Pancreas (tissue), 10 donors: Measurements from ENCODE around the gene ZFP36L2. TPM values are rescaled to one million over a fixed set of nuclear protein-coding genes. Genes with fewer than 3 reads are reported as not detected.

ENCODE experiments used
- ATAC-seq, 4 donors: fragments of 200-7000 bp; cut with Tn5 transposase; one replicate each; pipeline versions ENCODE4 v1.8.0 to v1.9.1; 2020; ENCODE audit warnings: mild to moderate bottlenecking in 4 of 4, moderate library complexity in 4 of 4
- DNase-seq, 6 donors: peaks; one replicate each; pipeline ENCODE4 v3.0.0-alpha.2; 2020
- FAIRE-seq: peaks from 2 replicates; lab custom pipeline; 2012; peaks lifted over from hg19 to GRCh38; lab: Jason Lieb, UNC
- H3K27ac ChIP-seq, 4 donors: fragments of 200-600 bp; sonication (generic); 1 replicate in 3 of 4; 2 replicates in 1 of 4; pipeline versions ENCODE4 v1.5.0 to v1.8.0; 2020
- H3K27me3 ChIP-seq, 4 donors: fragments of 200-600 bp; one replicate each; pipeline ENCODE4 v1.8.0; 2021
- H3K36me3 ChIP-seq, 3 donors: fragments of 200-600 bp; sonication (generic) in 1 of 3; one replicate each; pipeline versions ENCODE4 v1.5.0 to v1.8.0; 2020 to 2021
- H3K4me1 ChIP-seq, 3 donors: fragments of 200-600 bp; one replicate each; pipeline ENCODE4 v1.8.0; 2021
- H3K4me3 ChIP-seq, 4 donors: fragments of 200-600 bp; sonication (generic) in 2 of 4; one replicate each; pipeline versions ENCODE4 v1.5.0 to v1.8.0; 2020 to 2021
- H3K9me3 ChIP-seq, 4 donors: fragments of 200-600 bp; one replicate each; pipeline ENCODE4 v1.8.0; 2021
- WGBS, 2 donors: extraction: QIAGEN DNeasy Blood & Tissue Kit; methylation state at CpG; one replicate each; pipeline ENCODE4 v1.1.7; 2013; 5-methylcytosine and 5-hydroxymethylcytosine counted together
- intact Hi-C, 3 donors: fragments of 100-400 bp; cut with DNase I; formaldehyde crosslinking; loops; one replicate each; pipeline versions ENCODE4 v1.11.1 to v1.14.2; 2022
- polyA plus RNA-seq, 2 donors: library from polyadenylated mRNA; stranded (reverse); fragments of 200-250 nt; gene quantifications; one replicate each; pipeline ENCODE4 v1.2.3, GENCODE V29; 2013
- total RNA-seq, 6 donors: library from RNA; stranded (reverse); fragmentation: NEBNext Ultra II Directional in 4 of 6; extraction: Animal tissue kit (Norgen Biotek cat#: 25700) in 4 of 6; gene quantifications; one replicate each; pipeline versions ENCODE4 v1.2.1 to v1.2.4, GENCODE V29; 2021 to 2023
- TF ChIP-seq, protein P1 (sequence below), 4 donors: fragments of 200-600 bp; sonication (generic) in 3 of 4; IDR thresholded peaks; one replicate each; pipeline versions ENCODE4 v1.5.0 to v1.8.0; 2021; ENCODE audit warnings: antibody characterized with exemption in 4 of 4
- donor health status: healthy with polysubstance abuse.
- donor health status: DM: no; HTN: no; CAD: no; lungs with moderate emphysema.
- donor health status: DM: no; HTN: no; CAD: no.
- donor health status: control.
- donor health status: control.
- donor health status: Bipolar disorder and iron deficiency.
- donor health status: DM: yes; HTN: yes; CAD: no.
- donor health status: DM: no; HTN: no; CAD: no.
- donor health status: DM: no; HTN: no; CAD: no.
- donor health status: DM: yes; HTN: yes; CAD: no.

Gene ZFP36L2
- total and polyA plus RNA-seq, 8 donors, result 36.8 to 117 (median 54.6) TPM

GRCh38 chr2:43184339-43184895, 42.0 kb downstream of the ZFP36L2 start:
- H3K9me3 ChIP-seq, result no peaks in the 10 kb centered on the region
- H3K27ac ChIP-seq, result no peak overlapping the region
- ATAC-seq, result peak in 1 of 4 donors; percentile 15
- TF ChIP-seq, protein P1, sequence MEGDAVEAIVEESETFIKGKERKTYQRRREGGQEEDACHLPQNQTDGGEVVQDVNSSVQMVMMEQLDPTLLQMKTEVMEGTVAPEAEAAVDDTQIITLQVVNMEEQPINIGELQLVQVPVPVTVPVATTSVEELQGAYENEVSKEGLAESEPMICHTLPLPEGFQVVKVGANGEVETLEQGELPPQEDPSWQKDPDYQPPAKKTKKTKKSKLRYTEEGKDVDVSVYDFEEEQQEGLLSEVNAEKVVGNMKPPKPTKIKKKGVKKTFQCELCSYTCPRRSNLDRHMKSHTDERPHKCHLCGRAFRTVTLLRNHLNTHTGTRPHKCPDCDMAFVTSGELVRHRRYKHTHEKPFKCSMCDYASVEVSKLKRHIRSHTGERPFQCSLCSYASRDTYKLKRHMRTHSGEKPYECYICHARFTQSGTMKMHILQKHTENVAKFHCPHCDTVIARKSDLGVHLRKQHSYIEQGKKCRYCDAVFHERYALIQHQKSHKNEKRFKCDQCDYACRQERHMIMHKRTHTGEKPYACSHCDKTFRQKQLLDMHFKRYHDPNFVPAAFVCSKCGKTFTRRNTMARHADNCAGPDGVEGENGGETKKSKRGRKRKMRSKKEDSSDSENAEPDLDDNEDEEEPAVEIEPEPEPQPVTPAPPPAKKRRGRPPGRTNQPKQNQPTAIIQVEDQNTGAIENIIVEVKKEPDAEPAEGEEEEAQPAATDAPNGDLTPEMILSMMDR (IDR thresholded peaks at IDR 0.05), result no peak
- H3K4me3 ChIP-seq, result no peak overlapping the region
- no peaks in the 10 kb centered on the region for H3K36me3 ChIP-seq
- FAIRE-seq, result no peak
- no peaks in the 10 kb centered on the region for H3K27me3 ChIP-seq
- no peak for DNase-seq
- intact Hi-C loops, result no loop called here
- H3K4me1 ChIP-seq, result peaks cover 3 to 4% (median 3%) of the 10 kb centered on the region in 3 donors
- 82 to 84% methylated on average over 12 of the region's 12 CpGs for WGBS, 2 donors

- ATAC-seq (no peak), FAIRE-seq (no peak), DNase-seq (no peak)
- Histone ChIP-seq H3K36me3 (no peaks in the 10 kb centered on the region), H3K4me1 (peaks cover 8 to 10% (median 9%) of the 10 kb centered on the region in 3 donors), H3K9me3 (no peaks in the 10 kb centered on the region), H3K4me3 (no peak overlapping the region), H3K27ac (no peak overlapping the region), H3K27me3 (no peaks in the 10 kb centered on the region)
- 67 to 71% methylated on average over 5 of the region's 5 CpGs for WGBS, 2 donors
- TF ChIP-seq, protein P1 (IDR thresholded peaks at IDR 0.05), result no peak
- intact Hi-C loops, result no loop called here
Observed at GRCh38 chr2:43183743-43184142, 42.7 kb downstream of the ZFP36L2 start.

GRCh38 chr2:43180897-43181296, 45.5 kb downstream of the ZFP36L2 start:
- intact Hi-C loops, result no loop called here

GRCh38 chr2:43179942-43180341, 46.5 kb downstream of the ZFP36L2 start:
- Histone ChIP-seq H3K36me3 (no peaks in the 10 kb centered on the region), H3K4me1 (peaks cover 19 to 23% (median 22%) of the 10 kb centered on the region in 3 donors), H3K9me3 (no peaks in the 10 kb centered on the region), H3K4me3 (no peak overlapping the region), H3K27ac (peak overlapping the region in 3 of 4 donors; percentile 87 to 94 (median 90)), H3K27me3 (no peaks in the 10 kb centered on the region)
- TF ChIP-seq, protein P1 (IDR thresholded peaks at IDR 0.05), result no peak
- intact Hi-C loops, result no loop called here
- FAIRE-seq (no peak), DNase-seq (no peak), ATAC-seq (no peak)
- WGBS, 2 donors, result 92% methylated on average over 8 of the region's 8 CpGs

More at GRCh38 chr2:43180897-43181296, 45.5 kb downstream of the ZFP36L2 start:
- Histone ChIP-seq H3K4me1 (peaks cover 19 to 23% (median 22%) of the 10 kb centered on the region in 3 donors), H3K9me3 (no peaks in the 10 kb centered on the region), H3K27me3 (no peaks in the 10 kb centered on the region), H3K27ac (no peak overlapping the region), H3K4me3 (no peak overlapping the region), H3K36me3 (no peaks in the 10 kb centered on the region)
- TF ChIP-seq, protein P1 (IDR thresholded peaks at IDR 0.05), result no peak
- WGBS, 2 donors, result 98 to 99% methylated on average over 8 of the region's 8 CpGs
- no peak for ATAC-seq
- no peak for FAIRE-seq
- DNase-seq, result no peak
